Calu3 (cell line): Measurements from ENCODE around the gene FGFR2. TPM values are rescaled to one million over a fixed set of nuclear protein-coding genes. Genes with fewer than 3 reads are reported as not detected.

Experiments used
- BruUV-seq: library from RNA; stranded (reverse); fragments of 400-500 nt; replicated peaks from 2 replicates; lab custom pipeline; 2021; lab: Mats Ljungman, UMichigan
- CTCF ChIA-PET: fragments of 300-600 bp; sonication (Branson Sonifier 250); formaldehyde crosslinking; loops from one replicate; lab custom pipeline; 2022; ENCODE audit warnings: antibody characterized with exemption; lab: Charles Lee
- DNase-seq: peaks from one replicate; pipeline ENCODE4 v3.0.0; 2022
- H3K27ac Mint-ChIP-seq: one replicate; pipeline ENCODE4 v1.8.0; 2022; ENCODE audit warnings: mixed read lengths; ENCODE audit not compliant: unreplicated experiment
- H3K27me3 Mint-ChIP-seq: one replicate; pipeline ENCODE4 v1.8.0; 2022; ENCODE audit warnings: mixed read lengths; ENCODE audit not compliant: unreplicated experiment
- H3K36me3 Mint-ChIP-seq: one replicate; pipeline ENCODE4 v1.8.0; 2022; ENCODE audit warnings: mild to moderate bottlenecking, moderate library complexity, mixed read lengths; ENCODE audit not compliant: insufficient read depth, unreplicated experiment
- H3K4me1 Mint-ChIP-seq: one replicate; pipeline ENCODE4 v1.8.0; 2022; ENCODE audit warnings: mild to moderate bottlenecking, low read depth, mixed read lengths; ENCODE audit not compliant: unreplicated experiment
- H3K4me3 Mint-ChIP-seq: one replicate; pipeline ENCODE4 v1.8.0; 2022; ENCODE audit warnings: mild to moderate bottlenecking, low read depth, moderate library complexity, mixed read lengths; ENCODE audit not compliant: unreplicated experiment
- H3K9me3 Mint-ChIP-seq: one replicate; pipeline ENCODE4 v1.8.0; 2022; ENCODE audit warnings: low read depth, mixed read lengths; ENCODE audit not compliant: unreplicated experiment
- intact Hi-C: fragments of 100-400 bp; cut with micrococcal nuclease; formaldehyde crosslinking; loops from one replicate; pipeline ENCODE4 v1.10.0; 2022; ENCODE audit not compliant: unreplicated experiment
- total RNA-seq: library from RNA; stranded (reverse); gene quantifications from 2 replicates; pipeline ENCODE4 v1.2.3, GENCODE V29; 2022
- TF ChIP-seq, protein P1 (sequence below): fragments of 200-600 bp; IDR thresholded peaks from one replicate; pipeline ENCODE4 v1.8.0; 2022; ENCODE audit warnings: antibody characterized with exemption; ENCODE audit not compliant: unreplicated experiment

FGFR2 gene
- total RNA-seq, 1 experiment from 2014 or later = 57.9 TPM

DNA sequence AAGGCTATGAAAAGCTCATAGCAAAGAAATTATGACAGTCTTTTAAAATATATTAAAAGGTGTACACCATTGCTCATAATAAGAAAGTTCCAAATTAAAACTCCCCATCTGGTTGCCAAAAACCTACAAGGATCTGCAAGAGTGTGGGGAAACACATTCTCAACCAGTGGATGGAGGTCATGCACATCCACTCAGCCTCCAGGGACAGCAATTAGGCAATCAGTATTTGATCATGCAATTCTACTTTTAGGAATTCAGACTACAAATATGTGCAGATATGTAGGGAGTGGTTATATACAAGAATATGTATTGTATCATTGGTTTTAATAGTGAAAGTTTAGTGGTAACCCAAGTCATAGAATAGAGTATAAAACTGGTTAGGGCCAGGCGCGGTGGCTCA, 157.8 kb downstream of the FGFR2 start:
- H3K36me3 Mint-ChIP-seq = no peaks in the 10 kb centered on the region
- no peak overlapping the region for H3K4me3 Mint-ChIP-seq
- no peaks in the 10 kb centered on the region for H3K9me3 Mint-ChIP-seq
- DNase-seq = no peak
- H3K4me1 Mint-ChIP-seq = peaks cover 9% of the 10 kb centered on the region
- CTCF ChIA-PET = no interaction called here
- H3K27ac Mint-ChIP-seq = no peak overlapping the region
- no peaks in the 10 kb centered on the region for H3K27me3 Mint-ChIP-seq
- intact Hi-C loops = no loop called here
- TF ChIP-seq, protein P1, sequence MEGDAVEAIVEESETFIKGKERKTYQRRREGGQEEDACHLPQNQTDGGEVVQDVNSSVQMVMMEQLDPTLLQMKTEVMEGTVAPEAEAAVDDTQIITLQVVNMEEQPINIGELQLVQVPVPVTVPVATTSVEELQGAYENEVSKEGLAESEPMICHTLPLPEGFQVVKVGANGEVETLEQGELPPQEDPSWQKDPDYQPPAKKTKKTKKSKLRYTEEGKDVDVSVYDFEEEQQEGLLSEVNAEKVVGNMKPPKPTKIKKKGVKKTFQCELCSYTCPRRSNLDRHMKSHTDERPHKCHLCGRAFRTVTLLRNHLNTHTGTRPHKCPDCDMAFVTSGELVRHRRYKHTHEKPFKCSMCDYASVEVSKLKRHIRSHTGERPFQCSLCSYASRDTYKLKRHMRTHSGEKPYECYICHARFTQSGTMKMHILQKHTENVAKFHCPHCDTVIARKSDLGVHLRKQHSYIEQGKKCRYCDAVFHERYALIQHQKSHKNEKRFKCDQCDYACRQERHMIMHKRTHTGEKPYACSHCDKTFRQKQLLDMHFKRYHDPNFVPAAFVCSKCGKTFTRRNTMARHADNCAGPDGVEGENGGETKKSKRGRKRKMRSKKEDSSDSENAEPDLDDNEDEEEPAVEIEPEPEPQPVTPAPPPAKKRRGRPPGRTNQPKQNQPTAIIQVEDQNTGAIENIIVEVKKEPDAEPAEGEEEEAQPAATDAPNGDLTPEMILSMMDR = no peak
- no TSS peak for BruUV-seq

DNA sequence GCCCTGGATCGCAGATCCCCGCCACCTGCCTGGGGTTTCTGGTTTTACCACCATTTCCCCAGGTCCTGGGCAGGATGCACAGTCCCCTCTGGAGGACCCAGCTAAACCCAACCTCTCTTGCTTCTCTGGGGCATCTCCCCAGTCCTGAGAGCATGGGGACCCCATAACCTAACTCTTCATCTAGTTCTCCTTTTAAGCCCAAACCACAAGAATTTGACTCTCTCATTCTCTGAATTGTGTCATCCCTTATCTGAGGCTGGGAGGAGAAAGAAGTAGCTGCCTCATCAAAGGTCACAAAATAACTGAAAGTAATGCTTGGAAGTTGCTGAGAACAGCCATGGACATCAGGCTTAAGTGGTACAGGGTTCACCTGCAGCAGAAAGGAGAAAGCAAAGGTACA, 159.9 kb downstream of the FGFR2 start:
- no peak for DNase-seq
- Mint-ChIP-seq H3K27me3 (no peaks in the 10 kb centered on the region), H3K9me3 (no peaks in the 10 kb centered on the region), H3K4me1 (peaks cover 9% of the 10 kb centered on the region), H3K36me3 (no peaks in the 10 kb centered on the region), H3K4me3 (no peak overlapping the region), H3K27ac (no peak overlapping the region)
- intact Hi-C loops = no loop called here
- CTCF ChIA-PET = no interaction called here
- TF ChIP-seq, protein P1 = no peak
- no TSS peak for BruUV-seq

DNA sequence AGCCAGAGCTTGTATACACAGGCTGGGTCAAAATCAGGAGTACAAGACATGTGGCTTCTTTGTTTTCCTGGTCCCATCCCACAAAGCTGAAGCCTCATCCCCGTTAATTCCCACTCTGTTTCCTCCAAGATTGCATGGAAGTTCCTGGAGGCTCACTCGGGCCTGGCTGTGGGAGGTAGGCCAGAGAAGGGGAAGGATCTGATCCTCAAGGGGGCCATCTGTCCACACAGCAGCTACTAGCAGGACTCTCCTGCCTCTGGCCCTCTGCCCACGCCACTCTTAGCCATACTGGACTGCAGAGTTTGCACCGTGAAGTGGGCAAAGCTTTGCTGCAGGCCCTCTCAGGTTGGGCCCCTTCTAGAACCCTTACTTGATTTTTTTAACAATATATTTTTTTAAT, 160.6 kb downstream of the FGFR2 start:
- intact Hi-C loops = no loop called here

DNA sequence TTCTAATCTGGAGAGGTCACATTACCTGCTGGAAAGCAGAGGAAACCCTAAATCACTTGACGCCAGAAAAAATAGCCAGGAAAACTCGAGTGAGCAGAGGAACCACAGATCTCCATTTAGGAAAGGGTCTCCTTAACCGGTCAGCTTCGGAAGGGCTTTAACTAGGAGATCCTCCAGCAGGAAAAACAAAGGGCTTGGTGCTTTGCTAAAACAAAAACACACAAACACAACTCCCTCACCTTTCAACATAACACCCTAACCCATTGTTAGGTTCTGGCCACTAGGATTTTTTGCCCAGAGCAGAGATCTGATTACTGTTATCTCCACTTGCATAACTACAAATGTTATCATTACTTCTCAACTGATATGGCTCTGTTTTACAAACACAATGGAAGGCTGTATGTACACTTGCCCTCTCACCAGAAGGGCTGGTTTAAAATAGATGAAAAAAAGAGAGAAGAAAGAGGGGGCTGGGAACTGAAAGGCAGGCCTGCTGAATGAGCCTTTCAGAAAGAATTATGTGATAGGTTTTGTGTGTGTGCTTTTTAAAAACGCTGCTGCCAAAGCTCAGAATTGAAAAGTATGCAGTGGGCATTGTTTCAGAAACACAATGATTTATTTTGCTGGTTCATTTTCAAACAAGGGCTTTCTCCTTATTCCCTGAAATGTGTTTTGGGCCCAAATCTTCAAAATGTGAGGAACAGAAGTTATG, 161.5 kb downstream of the FGFR2 start:
- no peak overlapping the region for H3K4me3 Mint-ChIP-seq
- CTCF ChIA-PET = no interaction called here
- TF ChIP-seq, protein P1 = no peak
- H3K9me3 Mint-ChIP-seq = no peaks in the 10 kb centered on the region
- DNase-seq = no peak
- no peak overlapping the region for H3K27ac Mint-ChIP-seq
- intact Hi-C loops = no loop called here
- no peaks in the 10 kb centered on the region for H3K27me3 Mint-ChIP-seq
- peaks cover 9% of the 10 kb centered on the region for H3K4me1 Mint-ChIP-seq
- H3K36me3 Mint-ChIP-seq = no peaks in the 10 kb centered on the region
- BruUV-seq = no TSS peak

More for the DNA sequence above, 160.6 kb downstream of the FGFR2 start:
- CTCF ChIA-PET = no interaction called here
- H3K4me3 Mint-ChIP-seq = no peak overlapping the region
- no peaks in the 10 kb centered on the region for H3K27me3 Mint-ChIP-seq
- H3K9me3 Mint-ChIP-seq = no peaks in the 10 kb centered on the region
- TF ChIP-seq, protein P1 = no peak
- peaks cover 9% of the 10 kb centered on the region for H3K4me1 Mint-ChIP-seq
- no peak overlapping the region for H3K27ac Mint-ChIP-seq
- H3K36me3 Mint-ChIP-seq = no peaks in the 10 kb centered on the region
- no peak for DNase-seq
- BruUV-seq = no TSS peak
